ENCODE measurements around the gene UPP2. TPM values are rescaled to one million over a fixed set of nuclear protein-coding genes. Genes with fewer than 3 reads are reported as not detected.

The UPP2 gene
- total and polyA plus RNA-seq, 2 of the 13 experiments (the other 11 are each of a cell fraction or from before 2014, with no cell fraction given): 0.07 to 0.28 TPM

- TF ChIP-seq DZIP1 (CRISPR knock-in tag; IDR thresholded peaks at IDR 0.05): no peak
- peak; percentile 97 for TF ChIP-seq ARID5B (CRISPR knock-in tag; IDR thresholded peaks at IDR 0.05)
- no peak for TF ChIP-seq SNAPC5 (CRISPR knock-in tag; IDR thresholded peaks at IDR 0.05; ENCODE audit: borderline replicate concordance)
- TF ChIP-seq ZNF572 (CRISPR knock-in tag; IDR thresholded peaks at IDR 0.05): no peak
- TF ChIP-seq IRF2 (CRISPR knock-in tag; IDR thresholded peaks at IDR 0.05): peak; percentile 86
- TF ChIP-seq REST (IDR thresholded peaks at IDR 0.05; ENCODE audit: borderline replicate concordance in 1 of 2, low read depth in 1 of 2, low read length in 2 of 2): no peak; a peak in 1 of 4 replicates
- no peak for TF ChIP-seq MXD1 (CRISPR knock-in tag; IDR thresholded peaks at IDR 0.05)
- TF ChIP-seq ZBTB20 (CRISPR knock-in tag; IDR thresholded peaks at IDR 0.05; ENCODE audit: borderline replicate concordance, low read depth): peak; percentile 98
- no peak for TF ChIP-seq TSC22D2 (CRISPR knock-in tag; IDR thresholded peaks at IDR 0.05; ENCODE audit: borderline replicate concordance)
- no peak for TF ChIP-seq KMT2A (CRISPR knock-in tag; IDR thresholded peaks at IDR 0.05)
- peak; percentile 80; the same call in 1 of the 2 replicates for TF ChIP-seq ZNF609 (CRISPR knock-in tag; IDR thresholded peaks at IDR 0.05; ENCODE audit: borderline replicate concordance)
- peak; percentile 91 for TF ChIP-seq HDAC2 (CRISPR knock-in tag; IDR thresholded peaks at IDR 0.05)
- no peak for TF ChIP-seq ZNF34 (CRISPR knock-in tag; IDR thresholded peaks at IDR 0.05; ENCODE audit: borderline replicate concordance)
Measured at GRCh38 chr2:158079672-158080071, 22.0 kb upstream of the UPP2 start (continued).
